Activated T-cell treated with anti-CD3 and anti-CD28 coated beads, Interleukin-2, amount 50 U/mL, for 4 hours (primary cell): ENCODE results near the gene CLTA. TPM values are rescaled to one million over a fixed set of nuclear protein-coding genes. Genes with fewer than 3 reads are reported as not detected.

ENCODE experiments used
- ATAC-seq, 2 donors: fragments of 200-7000 bp; cut with Tn5 transposase; one replicate each; pipeline ENCODE4 v1.10.0; 2021
- DNase-seq: peaks from one replicate; pipeline ENCODE4 v3.0.0-alpha.2; 2020
- H3K27me3 Mint-ChIP-seq: one replicate; pipeline ENCODE4 v1.8.0; 2021; ENCODE audit warnings: low read depth, mixed read lengths
- H3K36me3 Mint-ChIP-seq: one replicate; pipeline ENCODE4 v1.8.0; 2022; ENCODE audit warnings: mixed read lengths; ENCODE audit not compliant: insufficient read depth
- H3K4me1 Mint-ChIP-seq: one replicate; pipeline ENCODE4 v1.8.0; 2021; ENCODE audit warnings: low read depth, mixed read lengths
- H3K4me3 Mint-ChIP-seq: one replicate; pipeline ENCODE4 v1.8.0; 2021; ENCODE audit warnings: mild to moderate bottlenecking, moderate library complexity, mixed read lengths
- H3K9me3 Mint-ChIP-seq: one replicate; pipeline ENCODE4 v1.8.0; 2021; ENCODE audit warnings: mixed read lengths
- total RNA-seq, 3 donors: library from RNA; stranded (reverse); gene quantifications; one replicate each; pipeline ENCODE4 v1.2.1, GENCODE V29; 2021

CLTA gene
- total RNA-seq, 3 donors from 2014 or later: 182 to 195 (median 183) TPM

DNA sequence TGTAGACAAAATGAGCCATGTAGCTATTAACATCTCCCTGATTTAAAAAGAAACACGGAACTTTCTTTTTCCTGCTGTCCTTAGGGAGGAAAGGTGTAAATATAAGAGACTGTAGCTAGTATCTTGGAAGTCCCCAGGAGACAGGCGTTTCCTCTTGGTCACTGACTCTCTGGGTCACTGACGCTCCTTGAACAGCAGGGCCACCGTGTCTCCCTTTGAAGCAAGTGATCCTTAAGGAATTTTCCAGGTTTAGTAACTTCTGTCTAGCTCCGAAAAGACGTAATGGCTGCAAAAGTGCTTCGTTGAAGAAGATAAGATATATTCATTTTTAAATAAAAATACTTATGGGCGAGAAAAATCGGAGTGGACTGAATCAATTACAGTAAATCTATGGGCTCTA, 745 bp upstream of the CLTA start:
- peaks cover 10% of the 10 kb centered on the region for H3K36me3 Mint-ChIP-seq
- DNase-seq: no peak
- peak overlapping the region; percentile 99 for H3K4me3 Mint-ChIP-seq
- no peak for ATAC-seq
- H3K9me3 Mint-ChIP-seq: no peaks in the 10 kb centered on the region
- H3K27me3 Mint-ChIP-seq: no peaks in the 10 kb centered on the region
- H3K4me1 Mint-ChIP-seq: peaks cover 44% of the 10 kb centered on the region

DNA sequence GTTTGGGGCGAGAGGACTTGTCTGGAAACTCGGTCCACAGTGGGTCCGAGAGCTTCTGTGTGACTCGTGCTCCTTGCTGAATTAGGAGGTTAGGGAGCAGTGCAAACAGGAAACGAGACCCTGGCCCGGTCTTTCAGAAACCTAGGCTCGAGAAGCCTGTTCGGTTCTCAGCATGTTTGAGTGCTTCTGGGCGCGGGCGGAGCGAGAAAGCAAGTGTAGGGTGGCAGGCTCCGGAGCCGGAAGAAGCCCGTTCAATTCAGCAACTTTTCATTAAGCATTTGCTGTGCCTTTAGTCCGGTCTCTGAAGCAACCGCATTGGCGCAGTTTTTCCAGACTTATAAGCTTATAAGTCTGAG, 547 bp downstream of the CLTA start:
- peak; percentile 38 for DNase-seq
- H3K9me3 Mint-ChIP-seq: no peaks in the 10 kb centered on the region
- H3K27me3 Mint-ChIP-seq: no peaks in the 10 kb centered on the region
- peak overlapping the region; percentile 99 for H3K4me3 Mint-ChIP-seq
- peaks cover 14% of the 10 kb centered on the region for H3K36me3 Mint-ChIP-seq
- peaks cover 51% of the 10 kb centered on the region for H3K4me1 Mint-ChIP-seq
- ATAC-seq: peak; percentile 24 to 37

DNA sequence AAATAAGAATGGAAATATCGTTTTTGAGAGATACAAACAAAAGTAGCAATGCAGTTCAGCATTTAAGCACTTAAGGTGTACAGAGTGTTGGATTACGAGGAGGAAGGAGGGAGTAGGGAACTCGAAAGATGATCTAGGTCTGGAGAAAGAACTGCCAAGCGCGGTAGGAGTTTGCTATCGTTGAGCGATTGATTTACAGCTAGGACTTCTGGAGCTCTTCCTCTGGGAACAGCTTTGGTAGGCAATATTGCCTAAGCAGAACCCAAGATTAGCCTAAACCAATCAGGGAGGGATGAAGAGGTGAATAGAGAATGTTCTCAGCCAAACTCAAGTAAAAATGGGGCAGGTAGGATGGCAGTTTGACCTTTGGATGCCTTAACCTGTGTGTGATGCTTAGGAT, 965 bp downstream of the CLTA start:
- Mint-ChIP-seq H3K36me3 (peaks cover 14% of the 10 kb centered on the region), H3K4me3 (peak overlapping the region; percentile 99), H3K9me3 (no peaks in the 10 kb centered on the region), H3K27me3 (no peaks in the 10 kb centered on the region), H3K4me1 (peaks cover 52% of the 10 kb centered on the region)
- DNase-seq (no peak), ATAC-seq (no peak)

DNA sequence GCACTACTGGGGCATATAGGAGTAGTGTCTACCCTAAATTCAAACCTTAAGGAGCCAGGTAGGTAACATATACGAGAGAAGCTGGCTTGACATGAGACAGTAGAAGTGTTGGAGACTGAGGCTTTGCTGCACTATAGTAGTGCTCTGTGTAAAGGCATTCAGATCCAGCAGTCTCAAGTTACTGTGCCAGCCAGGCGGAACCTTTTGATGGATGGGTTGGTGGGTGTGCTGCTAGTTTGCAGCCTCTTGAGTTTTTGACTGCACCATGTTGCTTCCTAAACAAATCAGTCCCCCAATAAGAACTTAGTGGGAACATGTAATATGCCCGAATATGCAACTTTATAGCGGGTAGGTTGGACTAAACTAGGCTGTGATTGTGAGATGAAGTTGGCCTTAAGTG, 1.5 kb downstream of the CLTA start:
- no peaks in the 10 kb centered on the region for H3K27me3 Mint-ChIP-seq
- ATAC-seq: no peak

DNA sequence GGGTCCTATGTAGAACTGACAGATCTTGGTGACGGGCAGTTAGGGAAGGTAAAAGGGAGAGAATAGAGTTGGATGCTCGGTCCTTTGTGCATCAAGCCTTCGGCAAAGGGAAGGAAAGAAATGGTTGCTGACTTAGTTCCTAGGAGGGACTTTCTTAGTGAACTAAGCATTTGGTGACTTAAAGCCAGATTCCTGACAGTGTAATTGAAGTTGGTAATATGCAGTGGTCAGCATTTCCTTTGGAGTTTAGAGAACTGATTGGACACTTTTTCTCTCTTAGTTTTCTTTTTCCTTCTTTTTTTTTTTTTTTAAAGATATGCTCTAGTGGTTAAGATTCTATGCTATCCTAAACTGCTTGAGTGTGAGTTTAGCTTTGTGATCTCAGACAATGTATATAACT, 2.3 kb downstream of the CLTA start:
- DNase-seq (no peak), ATAC-seq (no peak)
- Mint-ChIP-seq H3K4me1 (peaks cover 54% of the 10 kb centered on the region), H3K36me3 (peaks cover 18% of the 10 kb centered on the region), H3K4me3 (peak overlapping the region; percentile 99), H3K27me3 (no peaks in the 10 kb centered on the region), H3K9me3 (no peaks in the 10 kb centered on the region)

More for the DNA sequence above, 1.5 kb downstream of the CLTA start:
- peaks cover 54% of the 10 kb centered on the region for H3K4me1 Mint-ChIP-seq
- H3K9me3 Mint-ChIP-seq: no peaks in the 10 kb centered on the region
- peak overlapping the region; percentile 99 for H3K4me3 Mint-ChIP-seq
- H3K36me3 Mint-ChIP-seq: peaks cover 14% of the 10 kb centered on the region
- DNase-seq: no peak

DNA sequence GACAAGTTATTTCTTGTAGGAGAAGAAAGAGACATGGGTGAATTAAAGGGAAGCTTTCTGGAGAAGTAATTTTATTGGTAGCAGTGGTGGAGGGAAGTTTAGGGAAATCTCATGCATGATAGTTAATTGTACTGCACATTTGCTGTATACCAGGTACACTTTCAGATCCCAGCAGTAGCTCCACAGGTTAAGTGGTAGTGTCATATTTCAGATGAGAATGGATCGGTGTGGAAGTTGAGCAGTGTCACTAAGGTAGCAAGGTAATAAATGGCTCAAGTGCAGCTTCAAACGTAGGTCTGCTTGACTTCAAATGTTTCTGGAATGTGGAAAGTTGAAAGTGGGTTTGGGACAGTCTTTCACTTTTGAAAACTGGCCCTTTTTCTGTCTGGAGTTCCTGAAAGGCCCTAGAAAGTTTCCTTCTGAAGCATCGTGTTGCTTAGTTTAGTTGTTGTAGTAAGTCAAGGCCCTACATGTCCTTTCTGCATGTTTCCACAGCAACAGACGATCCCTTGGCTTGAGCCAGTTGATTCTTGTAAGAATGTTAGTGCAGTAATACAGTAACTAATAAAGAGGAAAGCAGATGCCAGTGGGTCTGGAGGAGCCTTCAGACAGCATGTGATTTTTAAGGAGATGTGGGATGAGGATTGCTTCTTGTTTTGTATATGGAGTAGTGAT, 3.7 kb downstream of the CLTA start:
- peak overlapping the region; percentile 39 for H3K4me3 Mint-ChIP-seq
- H3K36me3 Mint-ChIP-seq: peaks cover 20% of the 10 kb centered on the region
- H3K27me3 Mint-ChIP-seq: no peaks in the 10 kb centered on the region
- ATAC-seq (no peak), DNase-seq (no peak)
- no peaks in the 10 kb centered on the region for H3K9me3 Mint-ChIP-seq
- H3K4me1 Mint-ChIP-seq: peaks cover 54% of the 10 kb centered on the region

DNA sequence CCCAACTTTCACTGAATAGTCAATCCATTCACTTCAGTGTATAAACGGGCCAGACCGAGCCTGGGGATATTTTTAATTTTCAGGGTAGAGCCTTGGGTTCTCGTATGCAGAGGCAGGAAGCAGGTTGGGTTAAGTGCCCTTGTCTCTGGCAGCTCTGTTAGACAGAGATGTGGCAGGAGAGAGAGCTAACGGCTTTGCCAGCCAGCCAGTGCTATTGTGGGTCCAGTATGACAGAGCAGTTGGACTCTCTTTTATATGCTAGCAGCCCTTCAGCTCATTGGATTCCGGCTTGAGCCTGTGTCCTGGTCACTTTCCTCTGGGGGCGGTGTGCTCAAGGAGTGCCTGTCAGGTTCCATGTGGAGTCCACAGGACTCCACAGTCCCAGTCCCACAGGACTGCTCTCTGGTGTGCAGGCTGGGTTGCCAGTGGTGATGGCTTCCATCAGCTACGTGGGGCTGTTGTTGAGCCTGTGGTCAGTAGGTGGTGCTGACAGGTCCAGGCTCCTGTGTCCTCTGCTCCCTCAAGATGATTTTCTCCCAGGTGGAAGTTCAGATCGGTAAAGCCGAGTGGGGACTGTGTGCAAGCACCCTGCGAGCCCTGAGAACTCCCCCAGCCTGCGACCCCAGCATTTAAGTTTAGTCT, 14.3 kb downstream of the CLTA start:
- DNase-seq (no peak), ATAC-seq (no peak)
- Mint-ChIP-seq H3K36me3 (peaks cover 52% of the 10 kb centered on the region), H3K4me3 (no peak overlapping the region), H3K4me1 (peaks cover 40% of the 10 kb centered on the region), H3K27me3 (no peaks in the 10 kb centered on the region), H3K9me3 (no peaks in the 10 kb centered on the region)

DNA sequence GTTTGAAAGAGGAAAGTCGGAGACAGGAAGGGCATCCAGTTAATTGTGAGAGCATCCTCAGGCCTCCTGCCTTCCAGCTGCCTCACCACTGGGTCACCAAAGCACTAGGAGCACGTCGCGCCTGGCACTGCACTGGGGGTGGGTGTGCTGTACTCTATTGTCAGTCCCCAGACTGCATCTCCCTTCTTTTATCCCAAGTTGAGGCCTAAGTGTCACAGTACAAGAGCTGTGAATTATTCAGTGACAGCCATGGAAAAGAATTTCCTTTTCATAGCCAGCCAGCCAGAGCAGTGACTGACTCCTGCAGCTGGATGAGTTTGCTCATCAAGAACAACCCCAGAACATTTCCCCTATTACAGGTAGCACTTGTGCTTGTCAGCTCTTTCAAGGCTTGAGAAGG, 16.3 kb downstream of the CLTA start:
- peaks cover 64% of the 10 kb centered on the region for H3K36me3 Mint-ChIP-seq
- DNase-seq: no peak
- H3K4me1 Mint-ChIP-seq: peaks cover 53% of the 10 kb centered on the region
- H3K27me3 Mint-ChIP-seq: no peaks in the 10 kb centered on the region
- no peaks in the 10 kb centered on the region for H3K9me3 Mint-ChIP-seq
- H3K4me3 Mint-ChIP-seq: no peak overlapping the region
- peak; percentile 14 to 18 for ATAC-seq

DNA sequence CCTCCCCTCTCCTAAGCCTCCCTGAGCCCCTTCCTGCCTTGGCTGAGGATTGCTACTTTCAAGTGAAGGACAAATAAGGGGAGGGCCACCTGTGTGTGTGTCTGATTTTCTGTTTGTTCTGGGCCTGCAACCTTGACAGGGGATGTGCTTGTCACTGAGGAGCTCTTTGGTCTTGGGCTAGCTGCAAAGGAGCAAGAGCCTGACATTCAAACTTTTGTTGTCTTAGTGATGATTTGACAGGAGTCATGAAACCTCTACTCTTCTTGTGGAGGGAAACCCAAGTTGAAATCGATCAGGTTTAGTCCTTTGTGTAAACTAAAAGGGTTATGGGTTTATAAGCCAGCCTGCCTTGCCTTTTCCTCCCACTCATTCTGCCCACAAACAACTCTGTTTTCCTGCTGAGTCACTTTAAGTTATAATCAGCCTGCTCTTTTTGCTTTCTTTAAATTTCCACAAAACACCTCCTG, 16.9 kb downstream of the CLTA start:
- Mint-ChIP-seq H3K27me3 (no peaks in the 10 kb centered on the region), H3K9me3 (no peaks in the 10 kb centered on the region), H3K4me1 (peaks cover 49% of the 10 kb centered on the region), H3K36me3 (peaks cover 59% of the 10 kb centered on the region), H3K4me3 (peak overlapping the region; percentile 43)
- DNase-seq: no peak
- peak in 1 of 2 donors; percentile 48 for ATAC-seq

DNA sequence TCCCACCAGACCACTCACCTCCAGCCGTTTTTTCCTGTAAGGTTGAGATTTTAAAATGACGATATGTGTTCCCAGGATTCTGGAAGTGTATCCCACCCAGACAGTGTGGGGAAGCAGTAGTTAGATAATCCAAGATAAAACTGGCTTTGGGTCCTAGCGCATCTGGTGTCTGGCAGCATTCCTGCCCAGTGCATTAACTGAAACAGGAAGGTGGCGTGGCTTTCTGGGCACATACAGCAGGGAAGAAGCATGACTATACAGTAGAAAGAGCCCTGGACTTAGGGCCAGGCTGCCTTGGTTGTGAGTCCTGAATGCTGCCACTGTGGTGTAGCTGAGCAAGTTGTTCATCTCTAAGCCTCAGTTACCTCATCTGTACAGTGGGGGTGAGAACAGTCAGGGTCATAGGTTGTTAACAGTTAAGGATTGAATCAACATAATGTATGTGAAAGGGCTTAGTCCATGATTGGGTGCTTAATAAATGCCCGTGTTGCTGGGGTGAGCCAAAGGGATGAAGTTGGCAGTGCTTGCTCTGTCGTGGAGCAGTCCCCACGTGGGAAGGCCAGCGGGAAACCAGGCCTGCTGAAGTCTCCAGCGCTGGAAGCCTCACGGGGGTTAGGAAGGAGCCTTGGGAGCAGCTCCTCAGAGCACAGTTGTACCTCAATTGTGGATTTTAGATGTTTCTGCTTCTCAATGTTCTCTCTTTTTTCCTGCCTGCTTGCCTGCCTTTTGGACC, 18.0 kb downstream of the CLTA start:
- Mint-ChIP-seq H3K4me3 (no peak overlapping the region), H3K9me3 (no peaks in the 10 kb centered on the region), H3K36me3 (peaks cover 54% of the 10 kb centered on the region), H3K4me1 (peaks cover 52% of the 10 kb centered on the region), H3K27me3 (no peaks in the 10 kb centered on the region)
- ATAC-seq (no peak), DNase-seq (no peak)

DNA sequence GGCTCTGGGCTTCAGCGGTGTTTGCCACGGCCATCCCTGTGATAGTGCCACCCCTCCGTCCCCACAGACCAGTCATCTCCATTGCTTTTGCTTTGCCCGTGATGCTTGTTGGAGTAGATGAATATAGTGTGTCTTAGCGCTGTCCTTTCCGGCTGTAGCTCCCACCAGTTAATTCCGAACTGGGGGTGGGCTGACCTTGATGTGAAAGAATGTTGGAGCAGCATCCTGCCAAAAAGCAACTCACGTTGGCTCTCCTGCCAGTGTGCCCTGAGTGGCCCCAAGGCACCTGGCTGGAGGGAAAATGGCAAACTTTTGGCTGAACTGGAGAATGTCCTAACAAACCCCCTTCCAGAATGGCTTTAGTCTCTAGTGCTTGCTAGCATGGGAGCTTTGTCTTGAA, 20.0 kb downstream of the CLTA start:
- ATAC-seq: no peak
- Mint-ChIP-seq H3K4me3 (no peak overlapping the region), H3K4me1 (peaks cover 59% of the 10 kb centered on the region), H3K9me3 (no peaks in the 10 kb centered on the region), H3K27me3 (no peaks in the 10 kb centered on the region), H3K36me3 (peaks cover 51% of the 10 kb centered on the region)
- DNase-seq: no peak

DNA sequence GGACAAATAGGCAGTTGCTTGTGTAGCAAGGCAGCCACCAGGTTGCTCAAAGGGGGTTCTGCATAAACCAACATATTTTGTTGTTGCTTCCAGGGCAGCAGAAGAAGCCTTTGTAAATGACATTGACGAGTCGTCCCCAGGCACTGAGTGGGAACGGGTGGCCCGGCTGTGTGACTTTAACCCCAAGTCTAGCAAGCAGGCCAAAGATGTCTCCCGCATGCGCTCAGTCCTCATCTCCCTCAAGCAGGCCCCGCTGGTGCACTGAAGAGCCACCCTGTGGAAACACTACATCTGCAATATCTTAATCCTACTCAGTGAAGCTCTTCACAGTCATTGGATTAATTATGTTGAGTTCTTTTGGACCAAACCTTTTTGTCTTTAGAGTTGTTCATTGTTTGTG, 20.8 kb downstream of the CLTA start:
- DNase-seq (no peak), ATAC-seq (no peak)
- peaks cover 59% of the 10 kb centered on the region for H3K4me1 Mint-ChIP-seq
- H3K27me3 Mint-ChIP-seq: no peaks in the 10 kb centered on the region
- no peaks in the 10 kb centered on the region for H3K9me3 Mint-ChIP-seq
- peaks cover 49% of the 10 kb centered on the region for H3K36me3 Mint-ChIP-seq
- no peak overlapping the region for H3K4me3 Mint-ChIP-seq

DNA sequence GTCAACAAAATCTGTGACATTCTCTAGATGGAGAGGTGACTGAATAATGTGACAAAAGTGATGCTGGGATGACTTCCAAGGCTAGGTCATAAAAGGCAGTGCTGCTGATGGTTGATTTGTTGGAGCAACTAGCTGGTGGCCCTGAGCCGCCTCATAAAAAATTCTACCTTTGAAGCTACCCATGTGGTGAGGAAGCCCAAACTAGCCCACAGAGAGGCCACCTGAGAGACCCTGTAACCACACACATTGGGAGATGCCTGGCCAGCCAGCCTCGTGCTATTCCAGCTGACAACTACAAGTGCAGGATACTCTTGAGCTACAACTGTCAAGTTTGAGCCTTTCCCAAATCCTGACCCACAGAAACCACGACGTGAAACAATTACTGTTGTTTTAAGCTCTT, 22.7 kb downstream of the CLTA start:
- Mint-ChIP-seq H3K9me3 (no peaks in the 10 kb centered on the region), H3K27me3 (no peaks in the 10 kb centered on the region), H3K36me3 (peaks cover 37% of the 10 kb centered on the region), H3K4me1 (peaks cover 55% of the 10 kb centered on the region), H3K4me3 (no peak overlapping the region)
- no peak for DNase-seq
- ATAC-seq: no peak

DNA sequence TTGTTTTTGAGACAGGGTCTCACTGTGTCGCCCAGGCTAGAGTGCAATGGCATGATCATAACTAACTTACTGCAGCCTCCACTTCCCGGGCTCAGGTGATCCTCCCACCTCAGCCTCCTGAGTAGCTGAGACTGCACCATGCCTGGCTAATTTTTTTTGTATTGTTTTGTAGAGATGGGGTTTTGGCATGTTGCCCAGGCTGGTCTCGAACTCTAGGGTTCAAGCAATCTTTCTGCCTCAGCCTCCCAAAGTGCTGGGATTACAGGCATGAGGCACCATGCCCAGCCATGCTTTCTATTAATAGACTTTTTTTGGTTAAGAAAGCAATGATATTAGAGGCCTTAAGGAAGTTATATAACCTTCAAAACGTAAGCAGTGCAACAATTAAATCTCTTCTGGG, 23.3 kb downstream of the CLTA start:
- DNase-seq (no peak), ATAC-seq (no peak)
- Mint-ChIP-seq H3K36me3 (peaks cover 36% of the 10 kb centered on the region), H3K9me3 (no peaks in the 10 kb centered on the region), H3K27me3 (no peaks in the 10 kb centered on the region), H3K4me1 (peaks cover 56% of the 10 kb centered on the region), H3K4me3 (no peak overlapping the region)

DNA sequence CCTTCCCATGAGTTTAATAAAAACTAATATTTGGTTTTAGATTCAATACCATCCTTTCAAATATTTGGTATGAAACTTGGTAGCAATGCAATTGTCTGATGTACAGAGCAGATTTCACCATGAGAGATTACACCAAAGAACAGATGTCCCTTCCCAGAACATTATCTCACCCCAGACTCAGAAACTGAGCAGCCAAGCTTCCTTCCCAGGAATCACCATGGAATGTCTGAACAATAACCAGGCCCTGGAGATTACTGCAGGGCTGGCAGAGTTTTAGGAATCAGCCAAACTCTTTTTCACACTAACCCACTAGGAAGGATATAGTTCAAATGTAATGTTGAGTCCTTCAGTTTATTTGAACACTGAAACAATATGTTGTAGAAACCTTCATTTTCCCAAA, 23.9 kb downstream of the CLTA start:
- ATAC-seq: no peak

More for the DNA sequence above, 23.9 kb downstream of the CLTA start:
- Mint-ChIP-seq H3K4me3 (no peak overlapping the region), H3K36me3 (peaks cover 35% of the 10 kb centered on the region), H3K4me1 (peaks cover 54% of the 10 kb centered on the region), H3K9me3 (no peaks in the 10 kb centered on the region), H3K27me3 (no peaks in the 10 kb centered on the region)
- DNase-seq: no peak
